ENCODE measurements around the gene VSIG4.
A peak's percentile ranks its signal among the peaks of the same experiment; 100 is the strongest.

DNA sequence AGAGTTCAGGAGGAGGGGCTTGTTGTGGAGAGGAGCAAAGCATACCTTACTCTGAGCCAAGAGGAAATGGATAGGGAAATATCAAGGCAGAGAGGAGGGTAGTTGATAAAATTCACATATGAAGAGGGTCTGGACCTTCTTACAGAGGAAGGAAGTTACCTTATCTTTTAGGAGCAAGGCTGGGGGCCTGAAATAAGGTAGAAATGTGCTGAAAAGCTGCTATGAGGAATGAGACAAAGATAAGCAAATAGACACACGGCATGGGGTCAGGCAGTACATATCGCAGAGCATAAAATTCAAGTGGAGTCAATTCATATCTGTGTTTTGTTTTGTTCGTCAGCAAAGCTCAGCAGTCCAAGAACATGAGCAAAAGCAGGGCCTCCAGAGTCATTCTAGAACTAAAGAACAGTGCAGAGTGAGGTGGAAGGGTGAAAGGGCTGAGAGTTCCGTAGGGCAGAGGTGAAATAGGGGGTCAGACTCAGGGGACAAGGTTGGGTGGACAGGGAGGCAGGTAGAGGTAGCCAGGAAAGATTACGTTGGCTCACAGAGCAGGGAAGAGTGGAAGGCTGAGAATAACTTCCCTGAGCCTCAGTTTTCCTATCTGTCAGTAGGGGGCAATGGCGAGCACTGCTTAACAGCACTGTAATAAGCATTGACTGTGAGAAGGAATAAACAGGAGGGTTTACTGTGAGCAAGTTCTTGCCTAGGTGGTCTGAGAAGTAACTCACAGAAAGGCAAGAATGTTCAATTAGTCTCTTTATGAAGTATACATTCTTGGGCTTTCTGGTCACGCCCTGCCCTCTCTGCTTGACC lies 9.2 kb downstream of the VSIG4 start:
- TF ChIP-seq, protein P1, sequence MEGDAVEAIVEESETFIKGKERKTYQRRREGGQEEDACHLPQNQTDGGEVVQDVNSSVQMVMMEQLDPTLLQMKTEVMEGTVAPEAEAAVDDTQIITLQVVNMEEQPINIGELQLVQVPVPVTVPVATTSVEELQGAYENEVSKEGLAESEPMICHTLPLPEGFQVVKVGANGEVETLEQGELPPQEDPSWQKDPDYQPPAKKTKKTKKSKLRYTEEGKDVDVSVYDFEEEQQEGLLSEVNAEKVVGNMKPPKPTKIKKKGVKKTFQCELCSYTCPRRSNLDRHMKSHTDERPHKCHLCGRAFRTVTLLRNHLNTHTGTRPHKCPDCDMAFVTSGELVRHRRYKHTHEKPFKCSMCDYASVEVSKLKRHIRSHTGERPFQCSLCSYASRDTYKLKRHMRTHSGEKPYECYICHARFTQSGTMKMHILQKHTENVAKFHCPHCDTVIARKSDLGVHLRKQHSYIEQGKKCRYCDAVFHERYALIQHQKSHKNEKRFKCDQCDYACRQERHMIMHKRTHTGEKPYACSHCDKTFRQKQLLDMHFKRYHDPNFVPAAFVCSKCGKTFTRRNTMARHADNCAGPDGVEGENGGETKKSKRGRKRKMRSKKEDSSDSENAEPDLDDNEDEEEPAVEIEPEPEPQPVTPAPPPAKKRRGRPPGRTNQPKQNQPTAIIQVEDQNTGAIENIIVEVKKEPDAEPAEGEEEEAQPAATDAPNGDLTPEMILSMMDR (conservative IDR thresholded peaks at IDR 0.05; ENCODE audit: low read length): peak; percentile 68
- TF ChIP-seq EZH2phosphoT487 (IDR thresholded peaks at IDR 0.05; ENCODE audit: borderline replicate concordance): no peak

Measured in Loucy (cell line).